K562 (cell line): ENCODE data around the gene TMTC4. TPM values are rescaled to one million over a fixed set of nuclear protein-coding genes. Genes with fewer than 3 reads are reported as not detected.

Source experiments
- ASH1L ChIP-seq: fragments of 450-650 bp; IDR thresholded peaks from 2 replicates; pipeline ENCODE4 v1.6.1; 2018; ENCODE audit warnings: borderline replicate concordance, mild to moderate bottlenecking, low read depth; ENCODE audit not compliant: partially characterized antibody
- ATF1 ChIP-seq, 2 experiments: fragments of 450-650 bp in 1 of 2; IDR thresholded peaks; 2 replicates each; pipeline ENCODE4 v1.6.1; 2016; ENCODE audit warnings: missing compliant biosample characterization in 1 of 2, missing genetic modification characterization in 1 of 2
- ATF7 ChIP-seq: fragments of 450-650 bp; IDR thresholded peaks from 2 replicates; pipeline ENCODE4 v1.7.1; 2014; ENCODE audit warnings: mild to moderate bottlenecking, moderate library complexity
- CHD2 ChIP-seq: IDR thresholded peaks from 2 replicates; pipeline ENCODE4 v1.6.1; 2011; ENCODE audit warnings: low read depth, low read length
- CREB1 ChIP-seq, 2 experiments: sonication (generic) in 1 of 2; formaldehyde crosslinking in 1 of 2; IDR thresholded peaks; 2 replicates each; pipeline versions ENCODE4 v1.6.1 to v1.8.0; 2012 to 2022; ENCODE audit warnings: inconsistent platforms in 1 of 2, mild to moderate bottlenecking in 1 of 2, missing genetic modification reagents in 1 of 2, moderate library complexity in 1 of 2
- CTBP1 ChIP-seq: fragments of 450-650 bp; IDR thresholded peaks from 2 replicates; pipeline ENCODE4 v1.6.1; 2016; ENCODE audit warnings: borderline replicate concordance
- EP400 ChIP-seq: fragments of 450-650 bp; IDR thresholded peaks from 2 replicates; pipeline ENCODE4 v1.6.1; 2017; ENCODE audit warnings: antibody characterized with exemption, mild to moderate bottlenecking, moderate library complexity
- FOXM1 ChIP-seq, 2 experiments: fragments of 450-650 bp in 1 of 2; sonication (generic) in 1 of 2; formaldehyde crosslinking in 1 of 2; IDR thresholded peaks; 2 replicates each; pipeline versions ENCODE4 v1.6.1 to v1.9.0; 2017 to 2022; ENCODE audit warnings: low read depth in 2 of 2, mild to moderate bottlenecking in 2 of 2, missing genetic modification reagents in 1 of 2, moderate library complexity in 1 of 2
- GABPB1 ChIP-seq: sonication (generic); formaldehyde crosslinking; IDR thresholded peaks from 2 replicates; pipeline ENCODE4 v1.8.0; 2022; ENCODE audit warnings: mild to moderate bottlenecking, missing genetic modification reagents
- GATAD2B ChIP-seq: fragments of 450-650 bp; IDR thresholded peaks from 2 replicates; pipeline ENCODE4 v1.6.1; 2017; ENCODE audit warnings: mild to moderate bottlenecking, borderline replicate concordance
- HDAC1 ChIP-seq, 2 experiments: fragments of 450-650 bp; IDR thresholded peaks; 2 replicates each; pipeline ENCODE4 v1.6.1; 2016 to 2017; ENCODE audit warnings: inconsistent platforms in 1 of 2, mild to moderate bottlenecking in 1 of 2, moderate library complexity in 1 of 2
- PHF8 ChIP-seq: fragments of 200-600 bp; sonication (generic); IDR thresholded peaks from 2 replicates; pipeline ENCODE4 v1.6.1; 2012; ENCODE audit warnings: mixed run types, mild to moderate bottlenecking, inconsistent platforms, low read length, moderate library complexity, borderline replicate concordance
- RCOR1 ChIP-seq, 2 experiments: IDR thresholded peaks; 2 replicates each; pipeline ENCODE4 v1.6.1; 2012; ENCODE audit warnings: low read depth in 2 of 2, low read length in 2 of 2, borderline replicate concordance in 1 of 2, improper control_type of control experiment in 1 of 2
- ZNF778 ChIP-seq: fragments of 450-650 bp; formaldehyde crosslinking; IDR thresholded peaks from 2 replicates; pipeline ENCODE4 v1.4.0; 2020; ENCODE audit warnings: mild to moderate bottlenecking, moderate library complexity
- polyA plus RNA-seq, 8 experiments: library from polyadenylated mRNA; depleted of rRNA in 4 of 8; stranded (reverse) in 5 of 8; unstranded in 3 of 8; fragments of >200 nt; fragmentation: Nextera tagmentation in 2 of 8; fragmentation: Illumina TruSeq in 1 of 8; extraction: Ambion mirVana in 2 of 8; extraction: Trizol in 1 of 8; gene quantifications; 2 replicates each; pipeline versions ENCODE4 v1.2.1 to v1.2.3, GENCODE V29; 2011 to 2014; ENCODE audit warnings: inconsistent platforms in 1 of 8, missing spikeins in 1 of 8
- total RNA-seq, 7 experiments: library from RNA; depleted of rRNA in 6 of 7; stranded (reverse); fragments of >200 nt in 6 of 7; fragmentation: Illumina TruSeq in 2 of 7; extraction: Trizol in 2 of 7; gene quantifications; 2 replicates each; pipeline versions ENCODE4 v1.2.1 to v1.2.3, GENCODE V29; 2011 to 2021; ENCODE audit warnings: low replicate concordance in 1 of 7
- TF ChIP-seq, protein P1 (sequence below), 3 experiments: IDR thresholded peaks in 2 of 3; conservative IDR thresholded peaks in 1 of 3; 2 replicates each; pipeline ENCODE4 v1.5.1; 2011 to 2012; ENCODE audit warnings: low read length in 3 of 3, mild to moderate bottlenecking in 3 of 3, control low read depth in 2 of 3, improper control_type of control experiment in 1 of 3, inconsistent platforms in 1 of 3, low read depth in 1 of 3, mixed read lengths in 1 of 3, moderate library complexity in 1 of 3; ENCODE audit not compliant: insufficient read depth in 2 of 3
- TF ChIP-seq, protein P2 (sequence below): fragments of 450-650 bp; IDR thresholded peaks from 2 replicates; pipeline ENCODE4 v1.6.1; 2017; ENCODE audit warnings: antibody characterized with exemption, mild to moderate bottlenecking
- TF ChIP-seq, protein P3 (sequence below), 2 experiments: IDR thresholded peaks; 2 replicates each; pipeline ENCODE4 v1.6.1; 2011; ENCODE audit warnings: borderline replicate concordance in 1 of 2, control low read depth in 1 of 2, low read depth in 1 of 2, low read length in 1 of 2, mild to moderate bottlenecking in 1 of 2, mixed read lengths in 1 of 2, moderate library complexity in 1 of 2; ENCODE audit not compliant: insufficient read depth in 1 of 2, insufficient read length in 1 of 2, poor library complexity in 1 of 2, severe bottlenecking in 1 of 2; ENCODE audit errors: extremely low read depth in 1 of 2

TMTC4 gene
- total and polyA plus RNA-seq, 9 of the 15 experiments (the other 6 are each of a cell fraction or from before 2014, with no cell fraction given): 3.5 to 16.7 (median 11.8) TPM

DNA sequence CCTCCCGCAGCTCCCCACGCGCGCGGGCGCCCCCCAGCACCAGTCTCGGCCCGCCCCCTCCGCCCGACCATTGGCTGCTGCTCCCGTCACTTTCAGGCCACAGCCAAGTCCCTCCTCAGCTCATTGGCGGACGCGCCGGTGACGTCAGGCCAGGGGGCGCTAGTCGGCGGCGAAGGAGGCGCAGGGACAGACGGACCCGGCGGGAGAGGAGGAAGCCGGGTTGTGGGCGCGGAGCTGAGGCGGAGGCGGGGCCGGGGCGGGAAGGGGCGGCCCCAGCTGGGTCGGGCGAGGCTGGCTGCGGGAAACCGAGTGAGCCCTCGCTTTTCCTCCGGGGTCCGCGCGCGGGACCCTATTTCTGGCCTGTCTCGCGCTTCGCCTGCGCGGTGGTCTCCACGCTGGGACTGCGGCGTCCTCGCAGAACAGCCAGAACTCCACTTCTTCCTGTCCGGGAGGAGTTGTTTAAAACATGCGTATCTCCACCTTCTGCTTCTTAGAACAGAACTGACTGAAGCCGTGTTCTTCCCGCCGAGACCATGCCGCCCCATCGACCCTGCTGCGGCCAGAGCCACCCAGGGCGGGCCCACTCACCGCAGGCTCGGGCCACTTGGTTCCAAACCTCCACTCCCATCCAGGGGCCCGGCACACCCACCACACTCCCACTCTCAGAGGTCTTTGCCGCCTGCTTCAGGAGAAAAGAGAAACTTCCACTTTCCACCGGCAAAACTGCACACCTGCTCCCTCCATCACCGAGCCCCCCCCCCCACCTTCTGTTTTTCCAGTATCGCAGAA is 471 bp upstream of the TMTC4 start (continued):
- TF ChIP-seq CTBP1 (peak; percentile 79; the same call in 1 of the 2 replicates), EP400 (peak; percentile 46; the same call in 1 of the 2 replicates), RCOR1 (IDR thresholded peaks at IDR 0.05; ENCODE audit: borderline replicate concordance in 1 of 2, low read depth in 2 of 2, low read length in 2 of 2) (0 out of 4 replicates have a peak, but pooled peaks of 1 of the 2 experiments have one; percentile 23), CREB1 (IDR thresholded peaks at IDR 0.05) (peak; percentile 94), CREB1 (CRISPR knock-in tag; IDR thresholded peaks at IDR 0.05) (peak; percentile 96), GABPB1 (CRISPR knock-in tag) (0 out of 2 replicates have a peak, but pooled peaks have one; percentile 45), ATF7 (peak; percentile 85), PHF8 (peak; percentile 57; the same call in 1 of the 2 replicates), ZNF778 (CRISPR knock-in tag) (no peak), FOXM1 (IDR thresholded peaks at IDR 0.05; ENCODE audit: low read depth) (no peak), FOXM1 (CRISPR knock-in tag; IDR thresholded peaks at IDR 0.05; ENCODE audit: low read depth) (no peak), GATAD2B (0 out of 2 replicates have a peak, but pooled peaks have one; percentile 3), ATF1 (CRISPR knock-in tag; IDR thresholded peaks at IDR 0.05) (peak; percentile 85), ATF1 (tag; IDR thresholded peaks at IDR 0.05) (peak; percentile 93), HDAC1 (IDR thresholded peaks at IDR 0.05) (0 out of 4 replicates have a peak, but pooled peaks of 1 of the 2 experiments have one; percentile 27), ASH1L (peak; percentile 66), CHD2 (peak; percentile 81)
- TF ChIP-seq, protein P1, sequence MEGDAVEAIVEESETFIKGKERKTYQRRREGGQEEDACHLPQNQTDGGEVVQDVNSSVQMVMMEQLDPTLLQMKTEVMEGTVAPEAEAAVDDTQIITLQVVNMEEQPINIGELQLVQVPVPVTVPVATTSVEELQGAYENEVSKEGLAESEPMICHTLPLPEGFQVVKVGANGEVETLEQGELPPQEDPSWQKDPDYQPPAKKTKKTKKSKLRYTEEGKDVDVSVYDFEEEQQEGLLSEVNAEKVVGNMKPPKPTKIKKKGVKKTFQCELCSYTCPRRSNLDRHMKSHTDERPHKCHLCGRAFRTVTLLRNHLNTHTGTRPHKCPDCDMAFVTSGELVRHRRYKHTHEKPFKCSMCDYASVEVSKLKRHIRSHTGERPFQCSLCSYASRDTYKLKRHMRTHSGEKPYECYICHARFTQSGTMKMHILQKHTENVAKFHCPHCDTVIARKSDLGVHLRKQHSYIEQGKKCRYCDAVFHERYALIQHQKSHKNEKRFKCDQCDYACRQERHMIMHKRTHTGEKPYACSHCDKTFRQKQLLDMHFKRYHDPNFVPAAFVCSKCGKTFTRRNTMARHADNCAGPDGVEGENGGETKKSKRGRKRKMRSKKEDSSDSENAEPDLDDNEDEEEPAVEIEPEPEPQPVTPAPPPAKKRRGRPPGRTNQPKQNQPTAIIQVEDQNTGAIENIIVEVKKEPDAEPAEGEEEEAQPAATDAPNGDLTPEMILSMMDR (IDR thresholded peaks at IDR 0.05 in 2 of 3, conservative IDR thresholded peaks at IDR 0.05 in 1 of 3; ENCODE audit: insufficient read depth in 2 of 3, low read depth in 1 of 3, low read length in 3 of 3): peak in 2 of 3 experiments; percentile 39 to 55; a peak in 4 of 6 replicates
- TF ChIP-seq, protein P2, sequence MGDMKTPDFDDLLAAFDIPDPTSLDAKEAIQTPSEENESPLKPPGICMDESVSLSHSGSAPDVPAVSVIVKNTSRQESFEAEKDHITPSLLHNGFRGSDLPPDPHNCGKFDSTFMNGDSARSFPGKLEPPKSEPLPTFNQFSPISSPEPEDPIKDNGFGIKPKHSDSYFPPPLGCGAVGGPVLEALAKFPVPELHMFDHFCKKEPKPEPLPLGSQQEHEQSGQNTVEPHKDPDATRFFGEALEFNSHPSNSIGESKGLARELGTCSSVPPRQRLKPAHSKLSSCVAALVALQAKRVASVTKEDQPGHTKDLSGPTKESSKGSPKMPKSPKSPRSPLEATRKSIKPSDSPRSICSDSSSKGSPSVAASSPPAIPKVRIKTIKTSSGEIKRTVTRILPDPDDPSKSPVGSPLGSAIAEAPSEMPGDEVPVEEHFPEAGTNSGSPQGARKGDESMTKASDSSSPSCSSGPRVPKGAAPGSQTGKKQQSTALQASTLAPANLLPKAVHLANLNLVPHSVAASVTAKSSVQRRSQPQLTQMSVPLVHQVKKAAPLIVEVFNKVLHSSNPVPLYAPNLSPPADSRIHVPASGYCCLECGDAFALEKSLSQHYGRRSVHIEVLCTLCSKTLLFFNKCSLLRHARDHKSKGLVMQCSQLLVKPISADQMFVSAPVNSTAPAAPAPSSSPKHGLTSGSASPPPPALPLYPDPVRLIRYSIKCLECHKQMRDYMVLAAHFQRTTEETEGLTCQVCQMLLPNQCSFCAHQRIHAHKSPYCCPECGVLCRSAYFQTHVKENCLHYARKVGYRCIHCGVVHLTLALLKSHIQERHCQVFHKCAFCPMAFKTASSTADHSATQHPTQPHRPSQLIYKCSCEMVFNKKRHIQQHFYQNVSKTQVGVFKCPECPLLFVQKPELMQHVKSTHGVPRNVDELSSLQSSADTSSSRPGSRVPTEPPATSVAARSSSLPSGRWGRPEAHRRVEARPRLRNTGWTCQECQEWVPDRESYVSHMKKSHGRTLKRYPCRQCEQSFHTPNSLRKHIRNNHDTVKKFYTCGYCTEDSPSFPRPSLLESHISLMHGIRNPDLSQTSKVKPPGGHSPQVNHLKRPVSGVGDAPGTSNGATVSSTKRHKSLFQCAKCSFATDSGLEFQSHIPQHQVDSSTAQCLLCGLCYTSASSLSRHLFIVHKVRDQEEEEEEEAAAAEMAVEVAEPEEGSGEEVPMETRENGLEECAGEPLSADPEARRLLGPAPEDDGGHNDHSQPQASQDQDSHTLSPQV: no peak
- TF ChIP-seq, protein P3, sequence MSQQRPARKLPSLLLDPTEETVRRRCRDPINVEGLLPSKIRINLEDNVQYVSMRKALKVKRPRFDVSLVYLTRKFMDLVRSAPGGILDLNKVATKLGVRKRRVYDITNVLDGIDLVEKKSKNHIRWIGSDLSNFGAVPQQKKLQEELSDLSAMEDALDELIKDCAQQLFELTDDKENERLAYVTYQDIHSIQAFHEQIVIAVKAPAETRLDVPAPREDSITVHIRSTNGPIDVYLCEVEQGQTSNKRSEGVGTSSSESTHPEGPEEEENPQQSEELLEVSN (IDR thresholded peaks at IDR 0.05; ENCODE audit: borderline replicate concordance in 1 of 2, extremely low read depth in 1 of 2, insufficient read depth in 1 of 2, insufficient read length in 1 of 2, low read depth in 1 of 2, low read length in 1 of 2, poor library complexity in 1 of 2, severe bottlenecking in 1 of 2): peak in 1 of 2 experiments; percentile 57
